ENCODE measurements around the gene CCDC85A. TPM values are rescaled to one million over a fixed set of nuclear protein-coding genes. Genes with fewer than 3 reads are reported as not detected.

The CCDC85A gene
- total and polyA plus RNA-seq, 2 of the 8 experiments (the other 6 are each of a cell fraction or from before 2014, with no cell fraction given) = 0.20 TPM; not detected in 1

- Histone ChIP-seq H3K4me2 (ENCODE audit: insufficient read depth in 1 of 2, low read depth in 2 of 2, low read length in 2 of 2) (no peak overlapping the region), H4K8ac (ENCODE audit: extremely low read depth, insufficient read depth, low read length) (no peak overlapping the region), H3K4me3 (ENCODE audit: extremely low read depth in 1 of 4, insufficient read depth in 2 of 4, low read depth in 3 of 4, low read length in 4 of 4) (no peak overlapping the region), H2BK120ac (replicated peaks; ENCODE audit: low read depth, low read length) (no peak overlapping the region), H2BK5ac (ENCODE audit: low read depth, low read length) (no peak overlapping the region), H3K18ac (ENCODE audit: extremely low read depth, low read length) (no peak overlapping the region), H4K91ac (replicated peaks; ENCODE audit: insufficient read length, low read length) (no peak overlapping the region), H3K9ac (replicated peaks in 1 of 4; ENCODE audit: extremely low read depth in 1 of 4, low read depth in 3 of 4, low read length in 3 of 4) (no peak overlapping the region), H3K79me1 (ENCODE audit: low read depth, low read length) (peaks cover 2% of the 10 kb centered on the region; the same call in 1 of the 2 replicates), H3K79me2 (ENCODE audit: control insufficient read depth in 1 of 2, insufficient read depth in 2 of 2, low read length in 2 of 2) (no peaks in the 10 kb centered on the region), H3K9me3 (ENCODE audit: insufficient read depth in 2 of 2, low read depth in 1 of 2, low read length in 1 of 2) (0 out of 4 replicates have a peak, but pooled peaks cover 0 to 3% of the 10 kb centered on the region in 2 experiments), H3K27me3 (replicated peaks in 1 of 4; ENCODE audit: control insufficient read depth in 3 of 4, extremely low read depth in 1 of 4, insufficient read depth in 3 of 4, low read length in 3 of 4) (peaks cover 0 to 2% (median 0%) of the 10 kb centered on the region in 4 experiments; a peak in 1 of 7 replicates), H2BK15ac (ENCODE audit: low read length) (no peak overlapping the region), H3K56ac (replicated peaks; ENCODE audit: insufficient read length, low read depth, low read length) (no peak overlapping the region), H3K36me3 (ENCODE audit: control insufficient read depth in 2 of 4, insufficient read depth in 4 of 4, low read length in 3 of 4) (peaks cover 0 to 14% (median 0%) of the 10 kb centered on the region in 4 experiments; a peak in 2 of 8 replicates), H2BK12ac (ENCODE audit: low read depth, low read length) (no peak overlapping the region), H3K23ac (ENCODE audit: insufficient read length) (no peak overlapping the region), H3K27ac (ENCODE audit: low read depth, low read length) (no peak overlapping the region), H4K5ac (ENCODE audit: insufficient read length, low read depth, low read length) (no peak overlapping the region), H3K4ac (replicated peaks; ENCODE audit: insufficient read length, low read depth, low read length) (no peak overlapping the region), H3K4me1 (replicated peaks in 1 of 4; ENCODE audit: control insufficient read depth in 3 of 4, insufficient read depth in 4 of 4, low read length in 3 of 4) (no peaks in the 10 kb centered on the region), H3K23me2 (ENCODE audit: low read depth, low read length) (no peaks in the 10 kb centered on the region), H3K14ac (ENCODE audit: insufficient read length) (no peak overlapping the region), H2AFZ (ENCODE audit: low read length) (no peak overlapping the region), H2BK20ac (ENCODE audit: low read length) (no peak overlapping the region), H4K20me1 (replicated peaks in 1 of 2; ENCODE audit: control insufficient read depth in 1 of 2, insufficient read depth in 2 of 2, low read length in 2 of 2) (peaks cover 0 to 4% of the 10 kb centered on the region in 2 experiments), H2AK5ac (ENCODE audit: low read depth, low read length) (no peak overlapping the region)
- ChIA-PET CTCF (ENCODE audit: partially characterized antibody) (interaction anchor here (1.0 kb wide), 1 partner anchor 14 kb away, joined by 6 read pairs; the partner anchor contains the start of gene CCDC85A), POLR2A (ENCODE audit: partially characterized antibody) (no interaction called here)
- FAIRE-seq = no peak
- WGBS, 2 experiments (ENCODE audit: extremely low coverage in 1 of 2, insufficient coverage in 1 of 2, insufficient read length in 1 of 2, insufficient replicate concordance in 2 of 2, low coverage in 1 of 2, low lambda C conversion rate in 2 of 2, missing lambda C conversion rate in 1 of 2) = 84% methylated on average over 3 of the region's 3 CpGs; no CpG with 5 or more reads in 1 of the 2 experiments
- DNase-seq (ENCODE audit: low read depth in 1 of 2, low spot score in 2 of 2) = no peak
- TF ChIP-seq HDAC2 (IDR thresholded peaks at IDR 0.05; ENCODE audit: borderline replicate concordance in 1 of 2, low read depth in 2 of 2, low read length in 2 of 2) (no peak), POLR2A (IDR thresholded peaks at IDR 0.05; ENCODE audit: control extremely low read depth in 1 of 2, low read depth in 2 of 2, low read length in 2 of 2) (no peak), CREB1 (IDR thresholded peaks at IDR 0.05) (no peak), SAP30 (IDR thresholded peaks at IDR 0.05; ENCODE audit: insufficient read depth, insufficient replicate concordance, low read length) (no peak), HDAC6 (IDR thresholded peaks at IDR 0.05; ENCODE audit: low read depth, low read length) (no peak), ASH2L (IDR thresholded peaks at IDR 0.05; ENCODE audit: low read length) (no peak), FOSL1 (IDR thresholded peaks at IDR 0.05; ENCODE audit: insufficient read depth, low read depth, low read length) (no peak), SP1 (IDR thresholded peaks at IDR 0.05; ENCODE audit: low read depth, low read length) (no peak), TEAD4 (IDR thresholded peaks at IDR 0.05; ENCODE audit: low read depth, low read length) (no peak), JUND (IDR thresholded peaks at IDR 0.05; ENCODE audit: low read length) (no peak), SIX5 (IDR thresholded peaks at IDR 0.05; ENCODE audit: low read depth, low read length) (no peak), SP4 (IDR thresholded peaks at IDR 0.05; ENCODE audit: low read length) (no peak), SIRT6 (IDR thresholded peaks at IDR 0.05; ENCODE audit: low read length) (no peak), EP300 (IDR thresholded peaks at IDR 0.05; ENCODE audit: borderline replicate concordance in 1 of 2, low read depth in 2 of 2, low read length in 2 of 2) (no peak), RFX5 (IDR thresholded peaks at IDR 0.05; ENCODE audit: borderline replicate concordance, low read depth, low read length) (no peak)
Observed at GRCh38 chr2:56169521-56169920, 14.3 kb upstream of the CCDC85A start.

All from H1 (cell line).